HCT116 (cell line): ENCODE measurements around the gene KIF14.

ENCODE experiments used
- CTCF ChIP-seq, 3 experiments: fragments of 200-600 bp in 1 of 3; sonication (generic) in 1 of 3; IDR thresholded peaks in 2 of 3; conservative IDR thresholded peaks in 1 of 3; 2 replicates each; pipeline ENCODE4 v1.5.1; 2012 to 2017; ENCODE audit warnings: low read depth in 2 of 3, low read length in 2 of 3, antibody characterized with exemption in 1 of 3, borderline replicate concordance in 1 of 3, control low read depth in 1 of 3, mild to moderate bottlenecking in 1 of 3, mixed read lengths in 1 of 3, mixed run types in 1 of 3, moderate library complexity in 1 of 3; ENCODE audit not compliant: insufficient read depth in 1 of 3
- POLR2AphosphoS5 ChIP-seq: IDR thresholded peaks from 2 replicates; pipeline ENCODE4 v1.6.1; 2011; ENCODE audit warnings: mild to moderate bottlenecking, low read depth, low read length, moderate library complexity

- TF ChIP-seq CTCF (IDR thresholded peaks at IDR 0.05 in 2 of 3, conservative IDR thresholded peaks at IDR 0.05 in 1 of 3; ENCODE audit: borderline replicate concordance in 1 of 3, insufficient read depth in 1 of 3, low read depth in 2 of 3, low read length in 2 of 3) (0 out of 6 replicates have a peak, but pooled peaks of 2 of the 3 experiments have one; percentile 8 to 17), POLR2AphosphoS5 (no peak)
Measured at GRCh38 chr1:200638073-200638472, 17.5 kb upstream of the KIF14 start.
